H9 (cell line): ENCODE measurements around the gene C2orf92. TPM values are rescaled to one million over a fixed set of nuclear protein-coding genes. Genes with fewer than 3 reads are reported as not detected.

Source experiments
- DNase-seq: peaks from one replicate; pipeline ENCODE4 v3.0.0-alpha.2; 2017
- H2AFZ ChIP-seq: one replicate; pipeline ENCODE4 v1.6.1; 2013; ENCODE audit warnings: mild to moderate bottlenecking, low read length, control low read depth, moderate library complexity
- H2AK5ac ChIP-seq: 2 replicates; pipeline ENCODE4 v1.6.1; 2013; ENCODE audit warnings: low read length, control low read depth, mixed read lengths; ENCODE audit not compliant: insufficient read length
- H2BK120ac ChIP-seq: one replicate; pipeline ENCODE4 v1.6.1; 2013; ENCODE audit warnings: low read depth, mild to moderate bottlenecking, low read length, control low read depth, inconsistent platforms; ENCODE audit not compliant: poor library complexity, severe bottlenecking
- H2BK12ac ChIP-seq: 2 replicates; pipeline ENCODE4 v1.6.1; 2013; ENCODE audit warnings: low read length, control low read depth, mixed read lengths, low read depth; ENCODE audit not compliant: insufficient read length
- H2BK15ac ChIP-seq: 2 replicates; pipeline ENCODE4 v1.6.1; 2013; ENCODE audit warnings: low read depth, low read length, control low read depth
- H2BK20ac ChIP-seq: one replicate; pipeline ENCODE4 v1.6.1; 2013; ENCODE audit warnings: low read depth, mild to moderate bottlenecking, low read length, control low read depth, inconsistent platforms; ENCODE audit not compliant: poor library complexity, severe bottlenecking
- H2BK5ac ChIP-seq: 2 replicates; pipeline ENCODE4 v1.6.1; 2013; ENCODE audit warnings: low read length, control low read depth, mixed read lengths; ENCODE audit not compliant: insufficient read length
- H3K14ac ChIP-seq: 2 replicates; pipeline ENCODE4 v1.6.1; 2013; ENCODE audit warnings: low read length, control low read depth; ENCODE audit not compliant: insufficient read depth
- H3K18ac ChIP-seq: 2 replicates; pipeline ENCODE4 v1.6.1; 2013; ENCODE audit warnings: low read depth, mild to moderate bottlenecking, mixed read lengths, low read length, control low read depth; ENCODE audit not compliant: insufficient read length
- H3K23ac ChIP-seq: 2 replicates; pipeline ENCODE4 v1.6.1; 2013; ENCODE audit warnings: low read length, control low read depth, mixed read lengths, low read depth; ENCODE audit not compliant: insufficient read length
- H3K23me2 ChIP-seq: 2 replicates; pipeline ENCODE4 v1.6.1; 2013; ENCODE audit warnings: low read depth, mild to moderate bottlenecking, mixed read lengths, low read length, control low read depth; ENCODE audit not compliant: insufficient read length, poor library complexity, severe bottlenecking
- H3K27ac ChIP-seq: 2 replicates; pipeline ENCODE4 v1.5.1; 2013; ENCODE audit warnings: low read length, control low read depth, mixed read lengths, low read depth; ENCODE audit not compliant: insufficient read length
- H3K27me3 ChIP-seq: 2 replicates; pipeline ENCODE4 v1.6.1; 2013; ENCODE audit warnings: low read length, control low read depth, inconsistent platforms; ENCODE audit not compliant: insufficient read depth
- H3K4ac ChIP-seq: 2 replicates; pipeline ENCODE4 v1.6.1; 2013; ENCODE audit warnings: low read depth, mild to moderate bottlenecking, control low read depth, inconsistent platforms, low read length, moderate library complexity
- H3K4me1 ChIP-seq: 2 replicates; pipeline ENCODE4 v1.6.1; 2013; ENCODE audit warnings: low read length, control low read depth, inconsistent platforms; ENCODE audit not compliant: insufficient read depth
- H3K4me2 ChIP-seq: 2 replicates; pipeline ENCODE4 v1.6.1; 2013; ENCODE audit warnings: low read length, control low read depth, mixed read lengths; ENCODE audit not compliant: insufficient read length, insufficient read depth
- H3K56ac ChIP-seq: 2 replicates; pipeline ENCODE4 v1.6.1; 2013; ENCODE audit warnings: low read depth, mild to moderate bottlenecking, mixed read lengths, low read length, control low read depth; ENCODE audit not compliant: insufficient read length
- H3K79me1 ChIP-seq: 2 replicates; pipeline ENCODE4 v1.6.1; 2013; ENCODE audit warnings: low read depth, mild to moderate bottlenecking, moderate library complexity, low read length, control low read depth, inconsistent platforms; ENCODE audit not compliant: insufficient read depth, poor library complexity, severe bottlenecking
- H3K79me2 ChIP-seq: 2 replicates; pipeline ENCODE4 v1.6.1; 2013; ENCODE audit warnings: low read length, control low read depth, inconsistent platforms; ENCODE audit not compliant: insufficient read depth
- H3K9ac ChIP-seq: 2 replicates; pipeline ENCODE4 v1.6.1; 2013; ENCODE audit warnings: low read length, control low read depth, mixed read lengths; ENCODE audit not compliant: insufficient read length; ENCODE audit errors: extremely low read depth
- H3K9me3 ChIP-seq: one replicate; pipeline ENCODE4 v1.6.1; 2013; ENCODE audit warnings: low read depth, low read length, inconsistent platforms; ENCODE audit not compliant: control insufficient read depth
- H3T11ph ChIP-seq: one replicate; pipeline ENCODE4 v1.6.1; 2013; ENCODE audit warnings: mild to moderate bottlenecking, low read length, control low read depth, inconsistent platforms
- H4K20me1 ChIP-seq: one replicate; pipeline ENCODE4 v1.6.1; 2013; ENCODE audit not compliant: control insufficient read depth, insufficient read length, insufficient read depth
- H4K5ac ChIP-seq: 2 replicates; pipeline ENCODE4 v1.6.1; 2013; ENCODE audit warnings: low read depth, mild to moderate bottlenecking, mixed read lengths, low read length, control low read depth; ENCODE audit not compliant: insufficient read length
- H4K8ac ChIP-seq: replicated peaks from 2 replicates; pipeline ENCODE4 v1.6.1; 2013; ENCODE audit warnings: low read length, control low read depth, mixed read lengths, low read depth; ENCODE audit not compliant: insufficient read length
- H4K91ac ChIP-seq: 2 replicates; pipeline ENCODE4 v1.6.1; 2013; ENCODE audit warnings: low read depth, mild to moderate bottlenecking, moderate library complexity, mixed read lengths, low read length, control low read depth; ENCODE audit not compliant: insufficient read length
- H3K27ac Mint-ChIP-seq, 3 experiments: 2 replicates in 2 of 3; 3 replicates in 1 of 3; pipeline ENCODE4 v1.8.0; 2020 to 2021; ENCODE audit warnings: mixed read lengths in 3 of 3, mild to moderate bottlenecking in 1 of 3, moderate library complexity in 1 of 3
- H3K27me3 Mint-ChIP-seq: 2 replicates; pipeline ENCODE4 v1.8.0; 2021; ENCODE audit warnings: low read depth, mild to moderate bottlenecking, moderate library complexity, mixed read lengths
- H3K36me3 Mint-ChIP-seq, 3 experiments: 2 replicates in 2 of 3; 3 replicates in 1 of 3; pipeline ENCODE4 v1.8.0; 2020 to 2021; ENCODE audit warnings: low read depth in 3 of 3, mixed read lengths in 3 of 3; ENCODE audit not compliant: insufficient read depth in 1 of 3
- H3K4me1 Mint-ChIP-seq, 2 experiments: 2 replicates each; pipeline ENCODE4 v1.8.0; 2020; ENCODE audit warnings: mixed read lengths in 2 of 2
- H3K4me3 Mint-ChIP-seq, 2 experiments: 2 replicates in 1 of 2; 3 replicates in 1 of 2; pipeline ENCODE4 v1.8.0; 2020 to 2021; ENCODE audit warnings: mild to moderate bottlenecking in 2 of 2, mixed read lengths in 2 of 2, moderate library complexity in 1 of 2
- H3K9me3 Mint-ChIP-seq, 2 experiments: 2 replicates in 1 of 2; 3 replicates in 1 of 2; pipeline ENCODE4 v1.8.0; 2020; ENCODE audit warnings: mild to moderate bottlenecking in 2 of 2, mixed read lengths in 2 of 2, moderate library complexity in 1 of 2
- CTCF ChIP-seq: fragments of 200-600 bp; sonication (generic); conservative IDR thresholded peaks from 3 replicates; pipeline ENCODE4 v1.8.0; 2021; ENCODE audit warnings: antibody characterized with exemption, mild to moderate bottlenecking
- WGBS: extraction: QIAGEN DNeasy Blood & Tissue Kit; methylation state at CpG from one replicate; pipeline ENCODE4 v1.1.7; 2013; ENCODE audit warnings: missing lambda C conversion rate, low lambda C conversion rate, mixed read lengths; ENCODE audit not compliant: insufficient read length; ENCODE audit errors: extremely low coverage; 5-methylcytosine and 5-hydroxymethylcytosine counted together
- total RNA-seq: library from RNA; stranded (reverse); gene quantifications from 2 replicates; pipeline ENCODE4 v1.2.1, GENCODE V29; 2021

C2orf92 gene
- total RNA-seq, 1 experiment from 2014 or later: 7.3 TPM

- Mint-ChIP-seq H3K27me3 (peaks cover 5% of the 10 kb centered on the region), H3K4me3 (no peak overlapping the region), H3K27ac (peak overlapping the region in 2 of 3 experiments; percentile 78 to 88; a peak in 2 of 7 replicates), H3K9me3 (no peaks in the 10 kb centered on the region; a peak in 1 of 5 replicates), H3K36me3 (no peaks in the 10 kb centered on the region; a peak in 1 of 7 replicates), H3K4me1 (peaks cover 25 to 26% of the 10 kb centered on the region in 2 experiments)
- Histone ChIP-seq H3K27ac (no peak overlapping the region), H3K9me3 (no peaks in the 10 kb centered on the region), H3K23ac (no peak overlapping the region), H2AFZ (no peak overlapping the region), H4K20me1 (no peaks in the 10 kb centered on the region), H3K4me2 (no peak overlapping the region), H3T11ph (no peak overlapping the region), H3K9ac (no peak overlapping the region), H3K79me1 (no peaks in the 10 kb centered on the region), H3K4me1 (peaks cover 6% of the 10 kb centered on the region), H4K91ac (no peak overlapping the region), H3K23me2 (no peaks in the 10 kb centered on the region), H2BK5ac (no peak overlapping the region), H3K18ac (no peak overlapping the region), H4K5ac (no peak overlapping the region), H2AK5ac (no peak overlapping the region), H3K56ac (no peak overlapping the region), H3K79me2 (no peaks in the 10 kb centered on the region), H3K27me3 (no peaks in the 10 kb centered on the region), H2BK15ac (no peak overlapping the region), H2BK120ac (no peak overlapping the region), H2BK12ac (no peak overlapping the region), H4K8ac (no peak overlapping the region), H2BK20ac (no peak overlapping the region), H3K14ac (no peak overlapping the region; the same call in 1 of the 2 replicates), H3K4ac (no peak overlapping the region)
- WGBS: no CpG with 5 or more reads among the region's 3 CpGs
- TF ChIP-seq CTCF: no peak
- DNase-seq: no peak
Measured at GRCh38 chr2:97718942-97719341, 49.4 kb downstream of the C2orf92 start.
